Bladder microvascular endothelial cell (primary cell): ENCODE data around the gene FBXO22. TPM values are rescaled to one million over a fixed set of nuclear protein-coding genes. Genes with fewer than 3 reads are reported as not detected.

Experiments used
- total RNA-seq: library from RNA; depleted of rRNA; stranded (reverse); fragments of >200 nt; gene quantifications from 2 replicates; pipeline ENCODE4 v1.2.3, GENCODE V29; 2014

The FBXO22 gene
- 51.6 and 83.6 TPM in 2 replicates for total RNA-seq

DNA sequence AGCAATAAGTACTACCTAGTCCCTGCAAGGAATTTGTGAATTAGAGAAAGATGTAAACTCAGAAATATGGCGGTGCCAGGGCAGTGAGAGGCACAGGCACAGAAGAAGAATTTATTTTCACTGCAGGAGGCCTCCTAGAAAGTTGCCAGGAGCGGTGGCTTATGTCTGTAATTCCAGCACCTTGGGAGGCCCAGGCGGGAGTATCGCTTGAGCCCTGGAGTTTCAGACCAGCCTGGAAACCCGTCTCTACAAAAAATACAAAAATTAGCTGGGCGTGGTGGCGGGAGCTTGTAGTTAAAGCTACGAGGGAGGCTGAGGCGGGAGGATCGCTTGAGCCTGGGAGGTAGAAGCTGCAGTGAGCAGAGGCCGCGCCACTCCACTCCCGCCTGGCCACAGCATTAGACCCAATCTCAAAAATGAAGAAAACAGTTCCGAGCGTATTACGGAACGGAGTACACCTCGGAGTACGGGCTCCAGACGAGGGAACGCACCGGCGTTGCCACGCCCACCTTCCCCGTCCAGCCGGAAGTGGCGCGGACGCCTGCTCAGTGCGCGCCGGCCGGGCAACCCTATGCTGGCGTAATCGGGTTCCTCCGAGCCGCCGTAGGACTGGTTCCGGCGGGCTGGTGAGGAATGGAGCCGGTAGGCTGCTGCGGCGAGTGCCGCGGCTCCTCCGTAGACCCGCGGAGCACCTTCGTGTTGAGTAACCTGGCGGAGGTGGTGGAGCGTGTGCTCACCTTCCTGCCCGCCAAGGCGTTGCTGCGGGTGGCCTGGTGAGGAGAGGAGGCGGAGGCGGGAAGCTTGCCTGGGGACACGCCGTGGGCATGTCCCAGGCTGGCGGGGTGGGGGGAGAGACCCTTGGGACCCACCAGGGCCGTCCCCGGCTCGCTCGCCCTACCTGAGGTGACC lies at the start of gene FBXO22:
Gene FBXO22, plus strand, starts transcription at position 548 of the 909 bp plus-strand sequence. Its CDS starts 86 bp downstream, at position 634.

Other genes with a start within 250 kb of the FBXO22 start
- 1.1 and 4.7 TPM in 2 replicates for gene CSPG4, start 191.0 kb upstream of the FBXO22 start, total RNA-seq
- 30.3 and 58.5 TPM in 2 replicates for gene UBE2Q2, start 60.4 kb upstream of the FBXO22 start, total RNA-seq
- not detected in 2 replicates for gene NRG4, start 108.5 kb downstream of the FBXO22 start, total RNA-seq
- gene TMEM266, start 156.1 kb downstream of the FBXO22 start, total RNA-seq, result not detected in 2 replicates